Measurements from ENCODE around the gene ASB7. TPM values are rescaled to one million over a fixed set of nuclear protein-coding genes. Genes with fewer than 3 reads are reported as not detected.

The ASB7 gene
- total RNA-seq (ENCODE audit: low replicate concordance): 11.9 and 13.8 TPM in 2 replicates

DNA sequence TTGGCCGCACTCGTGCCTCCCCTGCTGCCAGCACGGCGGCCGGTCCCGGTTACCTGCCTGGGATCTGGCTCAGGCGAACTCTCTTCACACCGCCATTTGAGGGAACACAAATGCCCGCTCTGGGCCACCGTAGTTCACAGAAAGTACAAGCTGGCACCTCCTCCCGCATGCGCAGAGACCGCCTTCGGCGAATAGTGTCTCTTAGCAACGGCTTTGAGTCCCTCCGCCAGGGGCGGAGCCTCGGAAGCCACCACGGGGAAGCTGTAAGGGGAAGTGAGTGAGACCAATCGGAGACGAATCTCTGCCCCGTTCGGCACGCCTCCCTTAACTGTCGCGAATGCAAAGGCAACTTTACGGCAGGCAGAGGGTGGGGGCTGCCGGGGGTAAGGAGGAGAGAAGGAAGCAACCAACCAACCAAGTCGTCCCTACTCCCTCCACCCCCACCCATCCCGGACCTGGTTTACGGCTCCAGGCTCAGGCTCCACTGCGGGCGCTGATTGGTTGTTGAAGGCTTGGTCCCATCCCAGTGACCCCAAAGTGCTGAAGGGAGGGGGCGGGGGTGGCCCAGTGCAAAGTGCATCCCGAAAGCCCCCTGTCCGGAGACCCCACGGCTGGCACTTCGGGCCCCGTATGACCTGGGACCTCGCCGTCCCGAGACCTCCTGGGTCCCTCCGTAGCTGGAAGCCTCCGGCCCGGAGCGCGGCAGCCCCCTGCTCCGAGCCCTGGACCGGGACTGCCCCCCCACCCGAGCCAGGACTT, at the start of gene ASB7, which contains the start of gene LINS1:
TSS of gene ASB7 (plus strand) at position 526 of the 759 bp plus-strand sequence. CDS start 9,628 bp downstream, outside the sequence.
TSS of gene LINS1 (minus strand) at position 121 of the 759 bp plus-strand sequence. CDS start 21,342 bp downstream, outside the sequence.
- H3K4me3 ChIP-seq (ENCODE audit: low read depth, low read length): peak within 1 kb of the TSS; percentile 98
- DNase-seq (ENCODE audit: low read depth): peak; percentile 100
- TF ChIP-seq, protein P1, sequence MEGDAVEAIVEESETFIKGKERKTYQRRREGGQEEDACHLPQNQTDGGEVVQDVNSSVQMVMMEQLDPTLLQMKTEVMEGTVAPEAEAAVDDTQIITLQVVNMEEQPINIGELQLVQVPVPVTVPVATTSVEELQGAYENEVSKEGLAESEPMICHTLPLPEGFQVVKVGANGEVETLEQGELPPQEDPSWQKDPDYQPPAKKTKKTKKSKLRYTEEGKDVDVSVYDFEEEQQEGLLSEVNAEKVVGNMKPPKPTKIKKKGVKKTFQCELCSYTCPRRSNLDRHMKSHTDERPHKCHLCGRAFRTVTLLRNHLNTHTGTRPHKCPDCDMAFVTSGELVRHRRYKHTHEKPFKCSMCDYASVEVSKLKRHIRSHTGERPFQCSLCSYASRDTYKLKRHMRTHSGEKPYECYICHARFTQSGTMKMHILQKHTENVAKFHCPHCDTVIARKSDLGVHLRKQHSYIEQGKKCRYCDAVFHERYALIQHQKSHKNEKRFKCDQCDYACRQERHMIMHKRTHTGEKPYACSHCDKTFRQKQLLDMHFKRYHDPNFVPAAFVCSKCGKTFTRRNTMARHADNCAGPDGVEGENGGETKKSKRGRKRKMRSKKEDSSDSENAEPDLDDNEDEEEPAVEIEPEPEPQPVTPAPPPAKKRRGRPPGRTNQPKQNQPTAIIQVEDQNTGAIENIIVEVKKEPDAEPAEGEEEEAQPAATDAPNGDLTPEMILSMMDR (IDR thresholded peaks at IDR 0.05; ENCODE audit: insufficient read depth, low read length): no peak

- DNase-seq (ENCODE audit: low read depth): no peak
- TF ChIP-seq, protein P1 (IDR thresholded peaks at IDR 0.05; ENCODE audit: insufficient read depth, low read length): no peak
These were observed 48.9 kb upstream of the ASB7 start for GRCh38 chr15:100553468-100553867.

GRCh38 chr15:100558771-100559254, 43.6 kb upstream of the ASB7 start:
- TF ChIP-seq, protein P1 (IDR thresholded peaks at IDR 0.05; ENCODE audit: insufficient read depth, low read length): no peak
- DNase-seq (ENCODE audit: low read depth): no peak
- H3K4me3 ChIP-seq (ENCODE audit: low read depth, low read length): no peak overlapping the region

More at GRCh38 chr15:100553468-100553867, 48.9 kb upstream of the ASB7 start:
- H3K4me3 ChIP-seq (ENCODE audit: low read depth, low read length): no peak overlapping the region

DNA sequence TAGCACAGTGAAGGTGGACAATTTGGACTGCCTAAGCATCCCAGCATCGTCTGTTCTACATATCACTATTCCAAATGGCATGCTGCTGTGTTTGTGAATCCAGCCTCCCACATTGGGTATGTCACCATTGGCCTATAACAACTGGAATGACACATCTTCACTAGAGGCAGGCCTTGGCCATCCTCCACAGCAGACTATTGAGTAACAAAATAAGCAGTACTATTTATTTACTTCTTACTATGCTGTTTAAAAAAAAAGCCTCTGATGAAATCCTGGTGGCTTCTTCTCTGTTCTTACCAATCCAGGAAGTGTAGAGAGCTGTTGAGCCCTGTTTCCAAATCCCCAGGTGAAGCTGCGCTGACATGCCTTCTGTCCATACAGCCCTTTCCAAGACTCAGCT, 43.1 kb upstream of the ASB7 start:
- TF ChIP-seq, protein P1 (IDR thresholded peaks at IDR 0.05; ENCODE audit: insufficient read depth, low read length): no peak
- peak; percentile 34 for DNase-seq (ENCODE audit: low read depth)

DNA sequence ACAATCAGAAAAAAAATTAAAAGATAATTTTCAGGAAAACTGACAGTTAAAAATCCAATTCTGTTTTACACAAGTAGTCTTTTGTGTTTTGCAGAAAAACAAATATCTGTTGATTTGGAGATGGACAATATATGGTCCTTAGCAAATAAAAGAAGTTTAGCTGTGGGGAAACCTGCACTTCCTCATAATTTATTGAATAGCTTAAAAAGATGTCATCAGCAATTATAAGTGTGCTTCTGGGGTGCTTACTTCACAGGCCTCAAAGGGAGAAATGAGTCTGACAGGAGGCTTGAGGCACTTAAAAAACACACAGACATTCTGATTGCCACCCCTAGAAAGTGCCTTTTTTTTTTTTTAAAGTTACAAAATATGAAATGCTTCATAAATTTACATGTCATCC, 42.1 kb upstream of the ASB7 start:
- H3K4me3 ChIP-seq (ENCODE audit: low read depth, low read length): no peak overlapping the region
- TF ChIP-seq, protein P1 (IDR thresholded peaks at IDR 0.05; ENCODE audit: insufficient read depth, low read length): no peak
- DNase-seq (ENCODE audit: low read depth): no peak

More for the DNA sequence above, 43.1 kb upstream of the ASB7 start:
- H3K4me3 ChIP-seq (ENCODE audit: low read depth, low read length): no peak overlapping the region

DNA sequence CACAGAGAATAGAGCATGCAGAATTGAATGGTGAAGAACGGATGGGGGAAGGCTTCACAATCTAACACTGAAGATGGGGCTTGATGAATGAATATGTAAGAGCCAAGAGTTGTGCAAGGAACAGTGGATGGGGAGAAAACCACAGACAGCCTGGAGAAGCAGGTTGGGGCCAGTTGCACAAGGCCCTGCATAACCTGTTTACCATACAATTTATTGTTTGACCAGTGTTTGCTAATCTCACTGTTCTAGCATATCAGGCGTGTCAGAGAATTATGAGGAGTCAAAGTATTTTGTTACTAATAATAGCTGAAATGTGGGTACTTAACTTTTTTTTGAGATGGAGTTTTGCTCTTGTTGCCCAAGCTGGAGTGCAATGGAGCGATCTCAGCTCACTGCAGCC, 36.8 kb upstream of the ASB7 start:
- TF ChIP-seq, protein P1 (IDR thresholded peaks at IDR 0.05; ENCODE audit: insufficient read depth, low read length): no peak
- no peak for DNase-seq (ENCODE audit: low read depth)
- no peak overlapping the region for H3K4me3 ChIP-seq (ENCODE audit: low read depth, low read length)

Measured in fibroblast of the aortic adventitia (primary cell).